ENCODE results near the gene DSE.

DNA sequence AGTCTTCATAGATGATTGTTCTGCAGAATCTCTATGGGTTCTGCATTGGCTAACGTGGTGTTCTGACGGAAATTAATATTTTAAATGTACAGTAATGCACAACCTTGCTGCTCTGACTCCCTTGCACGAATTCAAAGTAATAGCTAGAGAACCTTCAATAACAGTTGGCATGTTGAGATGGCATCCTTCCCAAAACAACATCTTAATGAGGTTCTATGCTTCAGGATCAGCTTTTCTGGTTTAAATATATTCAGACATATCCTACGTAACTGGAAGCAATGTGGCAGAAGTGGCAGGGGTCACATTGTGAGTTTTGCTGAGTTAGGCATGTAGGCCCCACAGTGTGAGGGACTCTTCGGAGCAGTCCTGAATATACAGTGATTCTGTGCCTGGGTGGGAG lies 25.7 kb downstream of the DSE start:
- no peak for TF ChIP-seq POLR2A (IDR thresholded peaks at IDR 0.05)
- TF ChIP-seq, protein P1, sequence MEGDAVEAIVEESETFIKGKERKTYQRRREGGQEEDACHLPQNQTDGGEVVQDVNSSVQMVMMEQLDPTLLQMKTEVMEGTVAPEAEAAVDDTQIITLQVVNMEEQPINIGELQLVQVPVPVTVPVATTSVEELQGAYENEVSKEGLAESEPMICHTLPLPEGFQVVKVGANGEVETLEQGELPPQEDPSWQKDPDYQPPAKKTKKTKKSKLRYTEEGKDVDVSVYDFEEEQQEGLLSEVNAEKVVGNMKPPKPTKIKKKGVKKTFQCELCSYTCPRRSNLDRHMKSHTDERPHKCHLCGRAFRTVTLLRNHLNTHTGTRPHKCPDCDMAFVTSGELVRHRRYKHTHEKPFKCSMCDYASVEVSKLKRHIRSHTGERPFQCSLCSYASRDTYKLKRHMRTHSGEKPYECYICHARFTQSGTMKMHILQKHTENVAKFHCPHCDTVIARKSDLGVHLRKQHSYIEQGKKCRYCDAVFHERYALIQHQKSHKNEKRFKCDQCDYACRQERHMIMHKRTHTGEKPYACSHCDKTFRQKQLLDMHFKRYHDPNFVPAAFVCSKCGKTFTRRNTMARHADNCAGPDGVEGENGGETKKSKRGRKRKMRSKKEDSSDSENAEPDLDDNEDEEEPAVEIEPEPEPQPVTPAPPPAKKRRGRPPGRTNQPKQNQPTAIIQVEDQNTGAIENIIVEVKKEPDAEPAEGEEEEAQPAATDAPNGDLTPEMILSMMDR (IDR thresholded peaks at IDR 0.05), result no peak
- no peak for TF ChIP-seq EP300 (IDR thresholded peaks at IDR 0.05)
